AG04450 (cell line): ENCODE measurements around the gene ANXA6. TPM values are rescaled to one million over a fixed set of nuclear protein-coding genes. Genes with fewer than 3 reads are reported as not detected.
A peak's percentile ranks its signal among the peaks of the same experiment; 100 is the strongest.

Experiments used
- CTCF ChIA-PET: fragments of 300-600, 350-600 bp; formaldehyde crosslinking; extraction: SDS; loops from one replicate; lab custom pipeline; 2022; ENCODE audit warnings: antibody characterized with exemption, inconsistent platforms; lab: Charles Lee
- POLR2A ChIA-PET: fragments of 350-600 bp; formaldehyde crosslinking; extraction: SDS; loops from one replicate; lab custom pipeline; 2021; ENCODE audit warnings: antibody characterized with exemption, inconsistent platforms; lab: Yijun Ruan, JAX
- DNase-seq: peaks from one replicate; pipeline ENCODE4 v3.0.0-alpha.2; 2011; ENCODE audit warnings: low read depth, low spot score
- H3K27ac ChIP-seq: one replicate; pipeline ENCODE4 v1.5.1; 2012; ENCODE audit warnings: low read depth, low read length, control low read depth
- H3K27me3 ChIP-seq: one replicate; pipeline ENCODE4 v1.6.0; 2012; ENCODE audit warnings: low read length; ENCODE audit not compliant: control insufficient read depth, insufficient read depth
- H3K4me3 ChIP-seq: 2 replicates; pipeline ENCODE4 v1.5.1; 2011; ENCODE audit warnings: mild to moderate bottlenecking, low read depth, low read length, control low read depth
- H3K9me3 ChIP-seq: 2 replicates; pipeline ENCODE4 v1.5.1; 2012; ENCODE audit warnings: low read length; ENCODE audit not compliant: control insufficient read depth, insufficient read depth
- CTCF ChIP-seq: IDR thresholded peaks from 2 replicates; pipeline ENCODE4 v1.5.1; 2011; ENCODE audit warnings: low read depth, low read length, control low read depth, inconsistent platforms
- polyA plus RNA-seq: library from polyadenylated mRNA; depleted of rRNA; stranded (reverse); fragments of >200 nt; gene quantifications from 2 replicates; pipeline ENCODE4 v1.2.3, GENCODE V29; 2011

The ANXA6 gene
- polyA plus RNA-seq, 1 experiment, result 502 TPM

DNA sequence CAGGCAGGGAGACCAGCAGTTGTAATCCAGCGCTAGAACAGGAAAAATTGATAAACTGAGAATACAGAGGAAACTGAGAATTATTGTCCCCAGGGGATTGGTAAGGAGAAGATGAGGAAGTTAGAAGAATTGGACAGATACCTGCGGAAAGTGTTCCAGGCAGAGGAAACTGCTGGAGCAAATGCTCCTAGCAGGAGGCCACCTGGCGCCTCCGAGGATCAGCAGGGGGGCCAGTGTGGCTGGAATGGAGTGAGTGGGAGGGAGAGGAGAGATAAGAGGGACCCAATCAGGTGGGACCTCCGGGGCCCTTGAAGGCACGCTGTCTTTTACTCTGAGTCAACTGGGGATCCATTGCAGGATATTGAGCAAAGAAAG is 695 bp upstream of the ANXA6 start:
- Histone ChIP-seq H3K4me3 (peak overlapping the region; percentile 95), H3K27ac (peak overlapping the region; percentile 72), H3K27me3 (no peaks in the 10 kb centered on the region), H3K9me3 (no peaks in the 10 kb centered on the region; the same call in 1 of the 2 replicates)
- TF ChIP-seq CTCF, result no peak
- CTCF ChIA-PET, result interaction anchor here (1.3 to 3.1 kb wide), 4 partner anchors 32 to 107 kb away, joined by 3 to 16 read pairs (median 10); no protein-coding TSS in a partner anchor
- POLR2A ChIA-PET, result interaction anchor here (0.5 to 0.8 kb wide), 7 partner anchors 17 to 311 kb away, joined by 3 to 5 read pairs (median 3); no protein-coding TSS in a partner anchor
- DNase-seq, result no peak

DNA sequence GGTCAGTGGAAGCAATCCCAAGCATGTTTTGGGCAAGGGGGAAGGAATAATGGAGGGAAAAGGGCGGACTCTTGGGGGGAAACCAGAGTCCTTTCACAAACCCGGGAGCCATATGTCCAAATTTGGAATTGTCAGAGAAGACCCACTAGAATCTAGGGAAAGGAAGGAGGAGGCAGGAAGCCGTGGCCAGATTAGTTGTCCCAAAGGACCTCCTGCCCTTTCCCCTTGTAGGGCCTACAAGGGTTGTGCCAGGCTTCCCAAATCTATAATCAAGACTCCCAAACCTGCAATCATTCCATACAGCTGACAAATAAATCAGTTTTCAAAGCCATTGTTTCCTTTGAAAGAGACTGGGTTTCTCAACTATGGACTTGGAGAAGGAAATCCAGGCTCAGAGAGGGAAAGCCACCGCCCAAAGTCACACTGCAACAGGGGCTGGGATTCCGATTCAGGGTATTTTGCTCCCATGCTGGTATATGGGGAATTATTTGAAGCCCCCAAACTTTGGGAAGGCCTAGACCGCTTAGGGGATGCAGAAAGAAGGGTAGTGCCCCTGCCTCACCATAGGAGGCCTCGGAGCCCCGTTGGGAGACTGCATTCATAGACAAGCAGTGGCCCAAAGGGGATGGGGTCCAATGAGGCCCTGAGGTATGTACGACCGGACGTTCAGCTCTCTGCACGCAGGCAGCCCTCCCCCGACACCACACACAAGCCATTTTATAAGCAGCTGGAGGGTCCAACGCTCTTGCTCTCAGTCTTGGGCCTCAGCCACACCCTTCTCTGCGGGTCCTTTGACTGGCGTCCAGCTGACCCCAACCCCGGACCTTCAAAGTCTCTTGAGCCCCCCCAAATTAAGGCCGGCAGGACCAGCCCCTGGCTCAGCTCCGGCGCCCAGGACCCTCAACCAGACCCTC is 815 bp downstream of the ANXA6 start:
- ChIA-PET POLR2A (no interaction called here), CTCF (interaction anchor here (0.7 to 3.1 kb wide), 7 partner anchors 9 to 159 kb away, joined by 3 to 16 read pairs (median 3); no protein-coding TSS in a partner anchor)
- TF ChIP-seq CTCF, result peak; percentile 21; the same call in 1 of the 2 replicates
- DNase-seq, result no peak
- peak overlapping the region; percentile 72 for H3K27ac ChIP-seq
- peak overlapping the region; percentile 95 for H3K4me3 ChIP-seq
- H3K27me3 ChIP-seq, result no peaks in the 10 kb centered on the region
- H3K9me3 ChIP-seq, result no peaks in the 10 kb centered on the region; the same call in 1 of the 2 replicates

DNA sequence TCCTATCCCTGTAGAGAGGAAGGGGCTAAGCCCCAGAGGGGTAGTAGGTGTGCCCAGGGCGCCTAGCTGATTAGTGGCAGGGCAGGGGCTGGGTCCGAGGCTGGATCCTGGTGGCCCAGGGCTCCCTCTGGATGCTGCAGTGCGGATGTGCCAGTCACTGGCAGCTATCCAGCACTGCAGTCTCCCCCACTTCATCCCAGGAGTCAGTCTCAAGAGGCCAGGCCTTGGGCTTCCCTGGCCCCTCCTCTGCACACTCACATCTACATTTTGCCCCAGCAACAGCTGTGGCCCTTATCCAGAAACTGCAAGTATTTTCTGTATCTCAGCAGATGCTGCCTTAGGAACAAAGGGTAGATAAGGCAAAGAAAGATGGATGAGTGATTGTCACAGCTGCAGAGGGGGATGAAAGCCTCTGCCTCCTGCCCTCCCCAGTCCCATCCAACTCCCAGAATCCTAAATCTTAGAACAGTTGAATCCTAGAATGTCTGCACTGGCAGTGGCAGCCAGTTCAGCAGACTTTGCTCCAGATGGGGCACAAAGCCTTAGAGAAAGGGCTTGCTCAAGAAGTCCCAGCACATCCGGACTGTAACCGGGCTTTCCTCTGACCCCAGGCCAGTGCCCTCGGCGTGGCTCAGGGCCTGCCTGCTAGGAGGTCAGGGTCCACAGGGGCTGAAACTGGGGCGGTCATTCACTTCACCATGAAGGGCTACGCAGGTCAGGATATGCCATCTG is 1.6 kb downstream of the ANXA6 start:
- Histone ChIP-seq H3K9me3 (no peaks in the 10 kb centered on the region; the same call in 1 of the 2 replicates), H3K27me3 (no peaks in the 10 kb centered on the region), H3K27ac (peak overlapping the region; percentile 72), H3K4me3 (peak overlapping the region; percentile 95)
- CTCF ChIA-PET, result interaction anchor here (0.8 to 3.1 kb wide), 3 partner anchors 9 to 40 kb away, joined by 3 to 16 read pairs (median 7); no protein-coding TSS in a partner anchor
- no peak for DNase-seq
- TF ChIP-seq CTCF, result no peak
- POLR2A ChIA-PET, result interaction anchor here (0.5 kb wide), 1 partner anchor 35 kb away, joined by 5 read pairs; no protein-coding TSS in a partner anchor

DNA sequence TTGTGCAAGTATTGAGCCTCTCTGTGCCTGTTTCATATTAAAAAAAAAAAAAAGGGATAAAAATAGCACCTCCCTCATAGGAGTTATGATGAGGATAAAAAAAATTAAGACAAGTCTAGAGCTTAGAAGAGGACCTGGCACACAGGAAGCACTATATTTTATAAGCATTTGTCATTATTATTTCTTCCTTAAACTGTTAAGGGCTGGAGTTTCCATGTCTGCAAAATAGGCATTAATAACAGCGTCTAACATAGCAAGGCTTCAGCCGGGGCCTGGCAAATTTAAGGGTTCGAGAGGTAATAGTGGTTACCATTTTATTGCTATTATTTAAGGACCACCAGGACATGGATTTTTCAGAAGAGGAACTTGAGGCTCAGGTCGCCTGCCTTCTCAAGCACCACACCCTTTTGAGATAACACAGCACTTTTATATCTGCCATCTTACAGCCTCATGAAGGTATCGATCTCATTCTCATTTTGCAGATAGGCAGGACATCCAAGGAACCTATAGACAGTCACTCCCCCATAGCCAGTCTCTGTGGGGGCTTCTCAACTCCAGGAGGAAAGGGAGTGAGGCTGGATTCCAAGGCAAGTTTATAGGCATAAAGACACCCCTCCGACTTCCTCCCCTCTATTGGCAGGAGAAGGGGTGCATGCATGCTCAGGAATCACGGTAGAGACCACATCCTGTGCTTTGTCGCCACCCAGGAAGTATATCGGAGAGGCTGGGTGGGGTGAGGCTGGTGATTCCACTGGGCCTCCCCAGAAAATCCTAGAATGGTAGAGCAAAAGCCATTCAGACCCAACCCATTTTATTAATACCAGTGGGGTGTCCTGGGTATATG is 2.4 kb downstream of the ANXA6 start:
- H3K27me3 ChIP-seq, result no peaks in the 10 kb centered on the region
- peak overlapping the region; percentile 72 for H3K27ac ChIP-seq
- peak overlapping the region; percentile 95 for H3K4me3 ChIP-seq
- ChIA-PET CTCF (interaction anchor here (0.7 to 3.1 kb wide), 7 partner anchors 10 to 152 kb away, joined by 3 to 16 read pairs (median 7); no protein-coding TSS in a partner anchor), POLR2A (no interaction called here)
- DNase-seq, result no peak
- no peaks in the 10 kb centered on the region; the same call in 1 of the 2 replicates for H3K9me3 ChIP-seq
- TF ChIP-seq CTCF, result no peak
